Measurements from ENCODE around the gene MYO9A. TPM values are rescaled to one million over a fixed set of nuclear protein-coding genes. Genes with fewer than 3 reads are reported as not detected.

Gene MYO9A
- total RNA-seq, 1 experiment from 2014 or later: 41.6 TPM

- POLR2A ChIA-PET: no interaction called here
- in situ Hi-C loops (cut with HindIII; ENCODE audit: low pct_unique_long_range_greater_than_20kb, low sequenced_read_pairs): no loop called here
- BruUV-seq (replicated peaks): no TSS peak
- Histone ChIP-seq H3K4me1 (ENCODE audit: control insufficient read depth, insufficient read depth, low read length) (peaks cover 8% of the 10 kb centered on the region), H3K27me3 (ENCODE audit: control insufficient read depth, insufficient read depth, low read length) (no peaks in the 10 kb centered on the region), H3K36me3 (ENCODE audit: control insufficient read depth, insufficient read depth, low read length) (no peaks in the 10 kb centered on the region), H3K9me3 (ENCODE audit: control insufficient read depth, insufficient read depth, low read depth, low read length) (no peaks in the 10 kb centered on the region), H3K4me3 (ENCODE audit: low read depth in 2 of 2, low read length in 2 of 2) (peak overlapping the region; percentile 45 to 72), H3K27ac (ENCODE audit: low read length) (peak overlapping the region; percentile 32; the same call in 1 of the 2 replicates)
- TF ChIP-seq POLR2AphosphoS5 (IDR thresholded peaks at IDR 0.05; ENCODE audit: low read depth, low read length) (no peak), REST (IDR thresholded peaks at IDR 0.05; ENCODE audit: insufficient read depth in 1 of 2, low read depth in 2 of 2, low read length in 1 of 2) (no peak), SIN3A (IDR thresholded peaks at IDR 0.05; ENCODE audit: borderline replicate concordance, insufficient read depth, low read depth, low read length) (no peak), TCF7L2 (IDR thresholded peaks at IDR 0.05; ENCODE audit: low read depth, low read length) (no peak), CTCF (IDR thresholded peaks at IDR 0.05) (peak; percentile 90)
- CTCF ChIA-PET: interaction anchor here (0.6 to 1.7 kb wide), 6 partner anchors 23 to 692 kb away, joined by 3 to 15 read pairs (median 3); no protein-coding TSS in a partner anchor
- peak; percentile 98 for ATAC-seq
- intact Hi-C loops (cut with micrococcal nuclease; ENCODE audit: unreplicated experiment): loop anchor here (5.0 to 10.0 kb wide), 2 partner anchors 354 to 411 kb away; no protein-coding TSS in a partner anchor
- DNase-seq (ENCODE audit: low read depth, low spot score): peak; percentile 81
Measured at GRCh38 chr15:72155635-72156616, 38.0 kb upstream of the MYO9A start.

DNA sequence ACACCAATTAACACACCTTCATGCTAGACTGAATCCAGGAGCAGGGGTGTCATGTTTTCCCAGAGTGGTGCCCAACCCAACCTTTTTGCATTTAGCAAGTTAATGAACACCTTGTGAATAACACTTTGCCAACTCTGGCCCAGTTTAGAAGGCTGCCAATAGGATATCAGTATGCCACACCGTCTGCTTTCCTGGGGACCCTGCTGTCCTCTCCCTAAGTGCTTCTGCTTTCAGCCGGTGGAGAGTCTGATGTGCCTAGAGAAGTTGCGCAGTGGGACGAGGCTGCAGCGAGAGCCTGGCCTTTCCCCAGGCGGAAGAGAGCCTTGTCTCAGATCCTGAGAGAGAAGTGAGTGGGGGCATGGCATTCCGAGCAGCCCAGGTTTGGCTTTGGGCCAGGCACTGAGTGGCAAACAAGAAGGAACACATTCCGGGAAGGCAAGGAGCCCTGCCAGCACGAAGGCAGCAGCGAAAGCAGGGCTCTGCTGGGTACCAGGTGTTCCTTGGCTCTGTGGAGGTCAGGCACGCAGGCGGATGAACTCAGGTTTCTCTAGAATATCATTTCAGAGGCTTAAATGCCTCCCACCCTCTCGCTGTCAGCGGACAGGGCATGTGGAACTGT, 37.2 kb upstream of the MYO9A start:
- ChIA-PET CTCF (interaction anchor here (0.6 kb wide), 1 partner anchor 371 kb away, joined by 3 read pairs; no protein-coding TSS in a partner anchor), POLR2A (no interaction called here)
- Histone ChIP-seq H3K9me3 (ENCODE audit: control insufficient read depth, insufficient read depth, low read depth, low read length) (no peaks in the 10 kb centered on the region), H3K27me3 (ENCODE audit: control insufficient read depth, insufficient read depth, low read length) (no peaks in the 10 kb centered on the region), H3K4me3 (ENCODE audit: low read depth in 2 of 2, low read length in 2 of 2) (peak overlapping the region; percentile 45 to 72), H3K4me1 (ENCODE audit: control insufficient read depth, insufficient read depth, low read length) (peaks cover 8% of the 10 kb centered on the region), H3K36me3 (ENCODE audit: control insufficient read depth, insufficient read depth, low read length) (no peaks in the 10 kb centered on the region), H3K27ac (ENCODE audit: low read length) (peak overlapping the region; percentile 32; the same call in 1 of the 2 replicates)
- in situ Hi-C loops (cut with HindIII; ENCODE audit: low pct_unique_long_range_greater_than_20kb, low sequenced_read_pairs) (no loop called here), intact Hi-C loops (cut with micrococcal nuclease; ENCODE audit: unreplicated experiment) (loop anchor here (5.0 to 10.0 kb wide), 2 partner anchors 353 to 410 kb away; no protein-coding TSS in a partner anchor)
- ATAC-seq (peak; percentile 42), DNase-seq (ENCODE audit: low read depth, low spot score) (no peak)
- TF ChIP-seq TCF7L2 (IDR thresholded peaks at IDR 0.05; ENCODE audit: low read depth, low read length) (no peak), REST (IDR thresholded peaks at IDR 0.05; ENCODE audit: insufficient read depth in 1 of 2, low read depth in 2 of 2, low read length in 1 of 2) (no peak), POLR2AphosphoS5 (IDR thresholded peaks at IDR 0.05; ENCODE audit: low read depth, low read length) (no peak), SIN3A (IDR thresholded peaks at IDR 0.05; ENCODE audit: borderline replicate concordance, insufficient read depth, low read depth, low read length) (no peak), CTCF (IDR thresholded peaks at IDR 0.05) (no peak)
- no TSS peak for BruUV-seq (replicated peaks)

Data from Panc1 (cell line).